OCI-LY1 (cell line): ENCODE results near the gene ACAP3.

Source experiments
- H2AFZ ChIP-seq: fragments of 200-600 bp; sonication (generic), shearing (Covaris generic); 2 replicates; pipeline ENCODE4 v1.6.0; 2014; ENCODE audit warnings: antibody characterized with exemption, mild to moderate bottlenecking, low read length
- H3F3A ChIP-seq: fragments of 200-600 bp; sonication (generic), shearing (Covaris generic); 2 replicates; pipeline ENCODE4 v1.6.0; 2014; ENCODE audit warnings: mild to moderate bottlenecking, antibody characterized with exemption, low read length, moderate library complexity; ENCODE audit not compliant: insufficient read depth
- H3K27ac ChIP-seq: fragments of 200-600 bp; sonication (generic); 2 replicates; pipeline ENCODE4 v1.5.1; 2014; ENCODE audit warnings: low read length, mixed run types, mild to moderate bottlenecking, low read depth; ENCODE audit not compliant: poor library complexity, severe bottlenecking
- H3K27me3 ChIP-seq: fragments of 200-600 bp; sonication (generic); 2 replicates; pipeline ENCODE4 v1.6.0; 2014; ENCODE audit warnings: antibody characterized with exemption, mild to moderate bottlenecking, low read length, moderate library complexity; ENCODE audit not compliant: insufficient read depth
- H3K36me3 ChIP-seq: fragments of 200-600 bp; sonication (generic); 2 replicates; pipeline ENCODE4 v1.6.1; 2014; ENCODE audit warnings: mild to moderate bottlenecking, antibody characterized with exemption, low read length, moderate library complexity, mixed read lengths; ENCODE audit not compliant: insufficient read depth
- H3K4me1 ChIP-seq: fragments of 200-600 bp; sonication (generic); 2 replicates; pipeline ENCODE4 v1.5.1; 2014; ENCODE audit warnings: mild to moderate bottlenecking, low read length, moderate library complexity; ENCODE audit not compliant: insufficient read depth, severe bottlenecking
- H3K4me2 ChIP-seq: fragments of 200-600 bp; sonication (generic), shearing (Covaris generic); 2 replicates; pipeline ENCODE4 v1.6.1; 2014; ENCODE audit warnings: low read length
- H3K4me3 ChIP-seq: fragments of 200-600 bp; sonication (generic); 2 replicates; pipeline ENCODE4 v1.5.1; 2014; ENCODE audit warnings: low read length, low read depth, mild to moderate bottlenecking, mixed read lengths; ENCODE audit not compliant: poor library complexity, severe bottlenecking
- H3K79me2 ChIP-seq: fragments of 200-600 bp; shearing (Covaris generic); 2 replicates; pipeline ENCODE4 v1.6.1; 2016; ENCODE audit warnings: mixed run types, low read length, mixed read lengths; ENCODE audit not compliant: insufficient read depth
- H3K9ac ChIP-seq: fragments of 200-600 bp; sonication (generic), shearing (Covaris generic); 2 replicates; pipeline ENCODE4 v1.6.1; 2014; ENCODE audit warnings: mild to moderate bottlenecking, low read length, mixed read lengths
- H3K9me2 ChIP-seq: fragments of 200-600 bp; sonication (generic), shearing (Covaris generic); 2 replicates; pipeline ENCODE4 v1.6.1; 2014; ENCODE audit warnings: low read depth, mild to moderate bottlenecking, low read length, mixed read lengths
- H3K9me3 ChIP-seq: fragments of 200-600 bp; shearing (Covaris generic); 2 replicates; pipeline ENCODE4 v1.6.1; 2014; ENCODE audit warnings: low read length, mixed read lengths
- H4K20me1 ChIP-seq: fragments of 200-600 bp; sonication (generic), shearing (Covaris generic); 2 replicates; pipeline ENCODE4 v1.6.0; 2016; ENCODE audit warnings: mild to moderate bottlenecking, low read length; ENCODE audit not compliant: insufficient read depth
- CTCF ChIP-seq: fragments of 200-600 bp; sonication (generic), shearing (Covaris generic); IDR thresholded peaks from 2 replicates; pipeline ENCODE4 v1.5.1; 2017; ENCODE audit warnings: mild to moderate bottlenecking, antibody characterized with exemption, low read length, moderate library complexity, mixed read lengths
- EZH2 ChIP-seq: fragments of 200-600 bp; sonication (generic), shearing (Covaris generic); IDR thresholded peaks from 2 replicates; pipeline ENCODE4 v1.8.0; 2017; ENCODE audit warnings: borderline replicate concordance, mixed run types, mild to moderate bottlenecking, antibody characterized with exemption, low read length, moderate library complexity, mixed read lengths

ACAP3 gene

GRCh38 chr1:1315435-1315954 lies 7.8 kb upstream of the ACAP3 start:
- Histone ChIP-seq H3K9me3 (no peaks in the 10 kb centered on the region), H4K20me1 (no peaks in the 10 kb centered on the region), H3K27ac (peak overlapping the region; percentile 49), H3K36me3 (peaks cover 82% of the 10 kb centered on the region), H3K9ac (no peak overlapping the region; the same call in 1 of the 2 replicates), H3K79me2 (no peaks in the 10 kb centered on the region), H3K4me2 (no peak overlapping the region), H3K4me3 (no peak overlapping the region), H3K27me3 (no peaks in the 10 kb centered on the region), H3K4me1 (peaks cover 5% of the 10 kb centered on the region), H3F3A (no peaks in the 10 kb centered on the region), H2AFZ (no peak overlapping the region), H3K9me2 (no peaks in the 10 kb centered on the region)
- TF ChIP-seq EZH2: no peak
- TF ChIP-seq CTCF: no peak

GRCh38 chr1:1314678-1315335 lies 7.1 kb upstream of the ACAP3 start:
- Histone ChIP-seq H3K4me1 (peaks cover 10% of the 10 kb centered on the region), H3K79me2 (no peaks in the 10 kb centered on the region), H3K27me3 (no peaks in the 10 kb centered on the region), H4K20me1 (no peaks in the 10 kb centered on the region), H3K9me2 (no peaks in the 10 kb centered on the region), H3K27ac (peak overlapping the region; percentile 49), H3K4me3 (no peak overlapping the region), H3K9me3 (no peaks in the 10 kb centered on the region), H3K4me2 (no peak overlapping the region), H3K9ac (no peak overlapping the region; the same call in 1 of the 2 replicates), H3F3A (no peaks in the 10 kb centered on the region), H3K36me3 (peaks cover 81% of the 10 kb centered on the region), H2AFZ (no peak overlapping the region)
- TF ChIP-seq CTCF (no peak), EZH2 (no peak)

GRCh38 chr1:1314237-1314586 lies 6.5 kb upstream of the ACAP3 start:
- H3K9me2 ChIP-seq: no peaks in the 10 kb centered on the region
- TF ChIP-seq CTCF (no peak), EZH2 (no peak)
- no peaks in the 10 kb centered on the region for H3K79me2 ChIP-seq
- H3K36me3 ChIP-seq: peaks cover 78% of the 10 kb centered on the region
- no peak overlapping the region for H3K9ac ChIP-seq
- no peaks in the 10 kb centered on the region for H3F3A ChIP-seq
- H3K27me3 ChIP-seq: no peaks in the 10 kb centered on the region
- peaks cover 16% of the 10 kb centered on the region for H3K4me1 ChIP-seq
- H3K4me2 ChIP-seq: no peak overlapping the region
- no peak overlapping the region for H3K4me3 ChIP-seq
- no peak overlapping the region for H2AFZ ChIP-seq
- no peaks in the 10 kb centered on the region for H4K20me1 ChIP-seq
- H3K9me3 ChIP-seq: no peaks in the 10 kb centered on the region
- no peak overlapping the region for H3K27ac ChIP-seq
